Measurements from ENCODE around the gene RPS27. TPM values are rescaled to one million over a fixed set of nuclear protein-coding genes. Genes with fewer than 3 reads are reported as not detected.

The RPS27 gene
- total and polyA plus RNA-seq, 2 of the 13 experiments (the other 11 are each of a cell fraction or from before 2014, with no cell fraction given) = 3,737 to 9,964 TPM

DNA sequence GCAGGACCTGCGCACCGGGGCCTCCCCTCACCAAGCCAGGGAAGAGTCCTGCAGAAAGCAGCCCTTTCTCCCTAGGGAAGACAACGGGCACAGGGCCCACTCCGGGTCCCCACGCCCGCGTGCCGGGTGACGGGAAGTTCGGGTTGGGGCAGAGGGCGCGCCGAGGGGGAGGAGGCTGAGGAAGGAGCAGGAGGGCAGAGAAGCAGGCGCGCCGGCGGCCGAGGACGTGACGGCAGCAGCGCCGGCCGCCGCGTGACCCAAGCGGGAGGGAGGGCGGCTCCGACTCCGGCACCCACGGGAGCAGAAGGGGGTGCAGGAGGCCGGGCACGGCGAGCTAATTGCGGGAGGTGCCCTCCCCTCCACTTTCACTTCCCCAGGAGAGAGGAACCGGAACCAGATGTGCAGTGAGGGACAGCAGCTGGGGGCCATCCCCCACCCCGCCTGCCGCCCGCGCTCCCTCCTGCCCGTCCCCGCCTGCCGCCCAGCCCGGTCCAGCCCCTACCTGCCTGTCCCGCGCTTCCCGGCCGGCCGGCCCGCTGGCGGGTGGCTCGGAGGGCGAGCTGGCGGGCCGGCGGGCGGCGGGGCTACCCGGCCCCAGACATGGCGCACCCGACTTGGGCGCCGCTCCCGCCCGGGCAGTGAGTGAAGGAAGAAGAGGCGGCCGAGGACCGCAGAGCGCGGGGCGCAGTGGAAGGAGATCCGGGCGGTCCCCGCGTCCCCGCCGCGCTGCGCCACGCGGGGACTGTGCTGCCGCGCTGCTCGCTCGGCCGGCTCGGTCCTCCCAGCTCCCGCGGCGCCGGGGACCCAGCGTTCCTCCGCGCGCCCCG, 44.6 kb upstream of the RPS27 start:
- intact Hi-C loops (cut with micrococcal nuclease; ENCODE audit: unreplicated experiment) = loop anchor here (1.0 to 5.0 kb wide), 3 partner anchors 40 to 326 kb away; partner anchors contain the start of genes HAX1 and RAB13
- Histone ChIP-seq H3K4me1 (ENCODE audit: insufficient read depth, low read length) (peaks cover 40% of the 10 kb centered on the region), H4K20me1 (ENCODE audit: insufficient read depth, low read length) (no peaks in the 10 kb centered on the region), H3K79me2 (ENCODE audit: insufficient read depth, low read length) (peaks cover 11% of the 10 kb centered on the region), H3K27ac (ENCODE audit: extremely low read length, insufficient read depth, low read length) (peak overlapping the region; percentile 71), H2AFZ (ENCODE audit: low read length) (no peak overlapping the region), H3K4me3 (replicated peaks in 1 of 3; ENCODE audit: insufficient read depth in 1 of 3, low read depth in 2 of 3, low read length in 3 of 3) (peak overlapping the region; percentile 71 to 98 (median 81)), H3K4me2 (ENCODE audit: low read depth, low read length) (peak overlapping the region; percentile 87), H3K9me3 (ENCODE audit: low read length) (no peaks in the 10 kb centered on the region), H3K27me3 (ENCODE audit: control insufficient read depth in 1 of 2, insufficient read depth in 2 of 2, low read length in 2 of 2) (no peaks in the 10 kb centered on the region), H3K9ac (ENCODE audit: insufficient read depth, low read depth, low read length) (peak overlapping the region; percentile 82), H3K36me3 (replicated peaks in 1 of 2; ENCODE audit: control insufficient read depth in 1 of 2, insufficient read depth in 2 of 2, low read length in 2 of 2) (peaks cover 10 to 51% of the 10 kb centered on the region in 2 experiments; a peak in 4 of 5 replicates)
- DNase-seq (ENCODE audit: low spot score) = no peak
- CTCF ChIA-PET (ENCODE audit: low intra/inter-chr PET ratio, low total read pairs) = interaction anchor here (1.1 to 2.2 kb wide), 2 partner anchors 41 to 149 kb away, joined by 3 to 7 read pairs; partner anchors contain the start of gene RAB13
- no peak for FAIRE-seq
- BruUV-seq (replicated peaks) = no TSS peak
- in situ Hi-C loops (cut with HindIII; ENCODE audit: extremely low pct_ligation_motif_present, low pct_unique_long_range_greater_than_20kb) = loop anchor here (10.0 kb wide), 1 partner anchor 121 kb away; no protein-coding TSS in a partner anchor
- POLR2A ChIA-PET = interaction anchor here (0.8 to 5.3 kb wide), 15 partner anchors 10 to 165 kb away, joined by 3 to 43 read pairs (median 8); partner anchors contain the start of genes CREB3L4, CRTC2, GATAD2B and JTB
- WGBS (ENCODE audit: low lambda C conversion rate) = under 1% methylated on average over 25 of the region's 95 CpGs
- ATAC-seq = peak; percentile 66
- peak; percentile 39; the same call in 1 of the 2 replicates for TF ChIP-seq ZNF33B (CRISPR knock-in tag; IDR thresholded peaks at IDR 0.05)
- TF ChIP-seq, protein P1, sequence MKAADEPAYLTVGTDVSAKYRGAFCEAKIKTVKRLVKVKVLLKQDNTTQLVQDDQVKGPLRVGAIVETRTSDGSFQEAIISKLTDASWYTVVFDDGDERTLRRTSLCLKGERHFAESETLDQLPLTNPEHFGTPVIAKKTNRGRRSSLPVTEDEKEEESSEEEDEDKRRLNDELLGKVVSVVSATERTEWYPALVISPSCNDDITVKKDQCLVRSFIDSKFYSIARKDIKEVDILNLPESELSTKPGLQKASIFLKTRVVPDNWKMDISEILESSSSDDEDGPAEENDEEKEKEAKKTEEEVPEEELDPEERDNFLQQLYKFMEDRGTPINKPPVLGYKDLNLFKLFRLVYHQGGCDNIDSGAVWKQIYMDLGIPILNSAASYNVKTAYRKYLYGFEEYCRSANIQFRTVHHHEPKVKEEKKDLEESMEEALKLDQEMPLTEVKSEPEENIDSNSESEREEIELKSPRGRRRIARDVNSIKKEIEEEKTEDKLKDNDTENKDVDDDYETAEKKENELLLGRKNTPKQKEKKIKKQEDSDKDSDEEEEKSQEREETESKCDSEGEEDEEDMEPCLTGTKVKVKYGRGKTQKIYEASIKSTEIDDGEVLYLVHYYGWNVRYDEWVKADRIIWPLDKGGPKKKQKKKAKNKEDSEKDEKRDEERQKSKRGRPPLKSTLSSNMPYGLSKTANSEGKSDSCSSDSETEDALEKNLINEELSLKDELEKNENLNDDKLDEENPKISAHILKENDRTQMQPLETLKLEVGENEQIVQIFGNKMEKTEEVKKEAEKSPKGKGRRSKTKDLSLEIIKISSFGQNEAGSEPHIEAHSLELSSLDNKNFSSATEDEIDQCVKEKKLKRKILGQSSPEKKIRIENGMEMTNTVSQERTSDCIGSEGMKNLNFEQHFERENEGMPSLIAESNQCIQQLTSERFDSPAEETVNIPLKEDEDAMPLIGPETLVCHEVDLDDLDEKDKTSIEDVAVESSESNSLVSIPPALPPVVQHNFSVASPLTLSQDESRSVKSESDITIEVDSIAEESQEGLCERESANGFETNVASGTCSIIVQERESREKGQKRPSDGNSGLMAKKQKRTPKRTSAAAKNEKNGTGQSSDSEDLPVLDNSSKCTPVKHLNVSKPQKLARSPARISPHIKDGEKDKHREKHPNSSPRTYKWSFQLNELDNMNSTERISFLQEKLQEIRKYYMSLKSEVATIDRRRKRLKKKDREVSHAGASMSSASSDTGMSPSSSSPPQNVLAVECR (CRISPR knock-in tag; IDR thresholded peaks at IDR 0.05; ENCODE audit: borderline replicate concordance) = peak; percentile 49
- TF ChIP-seq RAD21 (CRISPR knock-in tag; IDR thresholded peaks at IDR 0.05) = no peak
- 0 out of 2 replicates have a peak, but pooled peaks have one; percentile 1 for TF ChIP-seq YEATS4 (CRISPR knock-in tag; IDR thresholded peaks at IDR 0.05; ENCODE audit: borderline replicate concordance)
- TF ChIP-seq, protein P2, sequence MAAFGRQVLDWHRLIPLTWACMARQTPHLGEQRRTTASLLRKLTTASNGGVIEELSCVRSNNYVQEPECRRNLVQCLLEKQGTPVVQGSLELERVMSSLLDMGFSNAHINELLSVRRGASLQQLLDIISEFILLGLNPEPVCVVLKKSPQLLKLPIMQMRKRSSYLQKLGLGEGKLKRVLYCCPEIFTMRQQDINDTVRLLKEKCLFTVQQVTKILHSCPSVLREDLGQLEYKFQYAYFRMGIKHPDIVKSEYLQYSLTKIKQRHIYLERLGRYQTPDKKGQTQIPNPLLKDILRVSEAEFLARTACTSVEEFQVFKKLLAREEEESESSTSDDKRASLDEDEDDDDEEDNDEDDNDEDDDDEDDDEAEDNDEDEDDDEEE (CRISPR knock-in tag; IDR thresholded peaks at IDR 0.05) = 0 out of 2 replicates have a peak, but pooled peaks have one; percentile 31
- peak; percentile 67; the same call in 1 of the 2 replicates for TF ChIP-seq ZNF790 (CRISPR knock-in tag; IDR thresholded peaks at IDR 0.05; ENCODE audit: borderline replicate concordance)
- TF ChIP-seq ZNF780A (CRISPR knock-in tag; IDR thresholded peaks at IDR 0.05) = peak; percentile 62; the same call in 1 of the 2 replicates
- 0 out of 2 replicates have a peak, but pooled peaks have one; percentile 20 for TF ChIP-seq ZNF746 (CRISPR knock-in tag; IDR thresholded peaks at IDR 0.05)
- peak; percentile 73; the same call in 1 of the 2 replicates for TF ChIP-seq ZNF543 (CRISPR knock-in tag; IDR thresholded peaks at IDR 0.05)
- no peak; the same call in 1 of the 2 replicates for TF ChIP-seq ZNF747 (CRISPR knock-in tag; IDR thresholded peaks at IDR 0.05; ENCODE audit: borderline replicate concordance)
- TF ChIP-seq SP4 (CRISPR knock-in tag; IDR thresholded peaks at IDR 0.05) = peak; percentile 57
- TF ChIP-seq, protein P3, sequence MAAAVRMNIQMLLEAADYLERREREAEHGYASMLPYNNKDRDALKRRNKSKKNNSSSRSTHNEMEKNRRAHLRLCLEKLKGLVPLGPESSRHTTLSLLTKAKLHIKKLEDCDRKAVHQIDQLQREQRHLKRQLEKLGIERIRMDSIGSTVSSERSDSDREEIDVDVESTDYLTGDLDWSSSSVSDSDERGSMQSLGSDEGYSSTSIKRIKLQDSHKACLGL (CRISPR knock-in tag; IDR thresholded peaks at IDR 0.05) = peak; percentile 75; the same call in 1 of the 2 replicates
- TF ChIP-seq FOSL2 (CRISPR knock-in tag; IDR thresholded peaks at IDR 0.05) = peak; percentile 9; the same call in 1 of the 2 replicates
- 0 out of 2 replicates have a peak, but pooled peaks have one; percentile 46 for TF ChIP-seq SAFB2 (CRISPR knock-in tag; IDR thresholded peaks at IDR 0.05; ENCODE audit: borderline replicate concordance, low read depth)
- TF ChIP-seq CCDC6 (CRISPR knock-in tag; IDR thresholded peaks at IDR 0.05) = peak; percentile 26; the same call in 1 of the 2 replicates
